BJ (cell line): ENCODE data around the gene TRMT11. TPM values are rescaled to one million over a fixed set of nuclear protein-coding genes. Genes with fewer than 3 reads are reported as not detected.
"Not testable (repeated sequence)": the region's sequence is repeated elsewhere in the genome, so short reads cannot be mapped to it uniquely, and the experiment has no call there.

Source experiments
- CTCF ChIA-PET: fragments of 350-600 bp; formaldehyde crosslinking; extraction: SDS; loops from one replicate; lab custom pipeline; 2021; ENCODE audit warnings: antibody characterized with exemption, inconsistent platforms; lab: Yijun Ruan, JAX
- POLR2A ChIA-PET: fragments of 300-600 bp; sonication (Branson Sonifier 250); formaldehyde crosslinking; extraction: SDS; loops from one replicate; lab custom pipeline; 2021; ENCODE audit warnings: antibody characterized with exemption; lab: Charles Lee
- DNase-seq: peaks from one replicate; pipeline ENCODE4 v3.0.0-alpha.2; 2011; ENCODE audit warnings: low read depth
- H3K27me3 ChIP-seq: 2 replicates; pipeline ENCODE4 v1.6.0; 2011; ENCODE audit warnings: low read length; ENCODE audit not compliant: control insufficient read depth, insufficient read depth
- H3K36me3 ChIP-seq: 2 replicates; pipeline ENCODE4 v1.5.1; 2011; ENCODE audit warnings: low read length; ENCODE audit not compliant: control insufficient read depth, insufficient read depth
- H3K4me3 ChIP-seq: 2 replicates; pipeline ENCODE4 v1.5.1; 2011; ENCODE audit warnings: low read depth, mild to moderate bottlenecking, control low read depth, low read length
- CTCF ChIP-seq: IDR thresholded peaks from 2 replicates; pipeline ENCODE4 v1.5.1; 2011; ENCODE audit warnings: low read depth, mild to moderate bottlenecking, control low read depth, inconsistent platforms, low read length, moderate library complexity; ENCODE audit not compliant: insufficient read depth
- polyA plus RNA-seq: library from polyadenylated mRNA; depleted of rRNA; stranded (reverse); fragments of >200 nt; gene quantifications from 2 replicates; pipeline ENCODE4 v1.2.3, GENCODE V29; 2011

TRMT11 gene
- polyA plus RNA-seq, 1 experiment, result 10.1 TPM

GRCh38 chr6:125945378-125946141, 40.8 kb upstream of the TRMT11 start:
- ChIA-PET CTCF (interaction anchor here (1.3 to 3.7 kb wide), 4 partner anchors 11 to 155 kb away, joined by 3 to 23 read pairs (median 10); partner anchors contain the start of genes HINT3 and NCOA7), POLR2A (no interaction called here)
- TF ChIP-seq CTCF, result no peak
- DNase-seq, result no peak
- Histone ChIP-seq H3K27me3 (no peaks in the 10 kb centered on the region), H3K4me3 (no peak overlapping the region), H3K36me3 (no peaks in the 10 kb centered on the region)

- no peaks in the 10 kb centered on the region for H3K36me3 ChIP-seq
- POLR2A ChIA-PET, result no interaction called here
- no peak for TF ChIP-seq CTCF
- CTCF ChIA-PET, result interaction anchor here (1.2 to 3.7 kb wide), 5 partner anchors 9 to 639 kb away, joined by 3 to 23 read pairs (median 6); partner anchors contain the start of genes HINT3 and NCOA7
- no peaks in the 10 kb centered on the region for H3K27me3 ChIP-seq
- no peak for DNase-seq
- no peak overlapping the region for H3K4me3 ChIP-seq
Observed at GRCh38 chr6:125947615-125948014, 38.7 kb upstream of the TRMT11 start.

GRCh38 chr6:125948455-125948854, 37.9 kb upstream of the TRMT11 start:
- no peak for TF ChIP-seq CTCF
- CTCF ChIA-PET, result interaction anchor here (1.2 to 3.7 kb wide), 4 partner anchors 8 to 640 kb away, joined by 3 to 23 read pairs (median 10); partner anchors contain the start of genes HINT3 and NCOA7
- H3K27me3 ChIP-seq, result no peaks in the 10 kb centered on the region
- no peak for DNase-seq
- POLR2A ChIA-PET, result no interaction called here
- H3K4me3 ChIP-seq, result no peak overlapping the region
- H3K36me3 ChIP-seq, result no peaks in the 10 kb centered on the region

- DNase-seq, result no peak
- ChIA-PET POLR2A (no interaction called here), CTCF (interaction anchor here (3.7 kb wide), 1 partner anchor 7 kb away, joined by 23 read pairs; the partner anchor contains the start of gene HINT3)
- Histone ChIP-seq H3K36me3 (no peaks in the 10 kb centered on the region), H3K4me3 (no peak overlapping the region), H3K27me3 (no peaks in the 10 kb centered on the region)
- TF ChIP-seq CTCF, result no peak
Observed at GRCh38 chr6:125949069-125949468, 37.3 kb upstream of the TRMT11 start.

- CTCF ChIA-PET, result interaction anchor here (4.0 to 4.1 kb wide), 2 partner anchors 93 to 160 kb away, joined by 37 to 49 read pairs; partner anchors contain the start of gene NCOA7
- Histone ChIP-seq H3K4me3 (no peak overlapping the region), H3K27me3 (no peaks in the 10 kb centered on the region), H3K36me3 (no peaks in the 10 kb centered on the region)
- POLR2A ChIA-PET, result no interaction called here
- DNase-seq, result peak; percentile 41
- no peak for TF ChIP-seq CTCF
Observed at GRCh38 chr6:125950293-125950692, 36.0 kb upstream of the TRMT11 start.

GRCh38 chr6:125950716-125951115, 35.6 kb upstream of the TRMT11 start:
- DNase-seq, H3K27me3 ChIP-seq, H3K36me3 ChIP-seq, H3K4me3 ChIP-seq: not testable (repeated sequence)
- CTCF ChIA-PET, result interaction anchor here (1.1 to 4.1 kb wide), 5 partner anchors 37 to 169 kb away, joined by 5 to 49 read pairs (median 21); partner anchors contain the start of gene NCOA7
- POLR2A ChIA-PET, result interaction anchor here (0.6 to 1.0 kb wide), 2 partner anchors 157 to 160 kb away, joined by 3 to 4 read pairs; partner anchors contain the start of gene NCOA7
